ENCODE measurements around the gene TUBB1. TPM values are rescaled to one million over a fixed set of nuclear protein-coding genes. Genes with fewer than 3 reads are reported as not detected.

The TUBB1 gene
- total and polyA plus RNA-seq, 11 donors: 0.07 to 0.64 (median 0.22) TPM; not detected in 1

DNA sequence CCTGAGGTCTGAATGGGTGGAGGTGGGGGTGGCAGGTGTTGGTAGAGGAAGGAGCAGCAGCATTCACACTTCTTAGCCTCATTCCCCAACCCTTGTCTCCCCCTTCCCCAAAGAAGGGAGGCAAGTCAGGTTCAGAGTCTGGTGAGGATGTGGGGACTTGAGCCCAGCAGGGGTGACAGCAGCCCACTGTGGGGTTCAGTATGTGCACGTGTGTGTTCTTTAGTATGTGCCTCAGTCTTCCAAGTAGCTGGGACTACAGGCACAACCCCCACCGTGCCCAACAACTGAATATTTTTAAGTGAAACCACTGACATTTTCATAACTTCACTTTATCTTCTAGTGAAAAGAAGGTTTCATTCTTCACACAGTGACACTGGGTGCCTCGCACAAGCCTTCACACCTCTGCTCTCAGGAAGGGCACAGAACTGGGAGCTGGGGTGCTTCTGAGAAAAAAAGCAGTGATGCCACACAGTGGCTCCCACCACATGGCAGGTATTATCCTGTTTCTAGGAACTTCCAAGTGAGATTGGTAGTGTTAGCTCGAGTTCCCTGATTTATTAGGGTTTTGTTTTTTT, 56.8 kb downstream of the TUBB1 start:
- no peak overlapping the region for H3K27ac ChIP-seq
- peaks cover 0 to 23% (median 4%) of the 10 kb centered on the region in 9 donors for H3K27me3 ChIP-seq
- no peak overlapping the region for H3K4me3 ChIP-seq
- no peak for TF ChIP-seq POLR2A (IDR thresholded peaks at IDR 0.05)
- TF ChIP-seq, protein P1, sequence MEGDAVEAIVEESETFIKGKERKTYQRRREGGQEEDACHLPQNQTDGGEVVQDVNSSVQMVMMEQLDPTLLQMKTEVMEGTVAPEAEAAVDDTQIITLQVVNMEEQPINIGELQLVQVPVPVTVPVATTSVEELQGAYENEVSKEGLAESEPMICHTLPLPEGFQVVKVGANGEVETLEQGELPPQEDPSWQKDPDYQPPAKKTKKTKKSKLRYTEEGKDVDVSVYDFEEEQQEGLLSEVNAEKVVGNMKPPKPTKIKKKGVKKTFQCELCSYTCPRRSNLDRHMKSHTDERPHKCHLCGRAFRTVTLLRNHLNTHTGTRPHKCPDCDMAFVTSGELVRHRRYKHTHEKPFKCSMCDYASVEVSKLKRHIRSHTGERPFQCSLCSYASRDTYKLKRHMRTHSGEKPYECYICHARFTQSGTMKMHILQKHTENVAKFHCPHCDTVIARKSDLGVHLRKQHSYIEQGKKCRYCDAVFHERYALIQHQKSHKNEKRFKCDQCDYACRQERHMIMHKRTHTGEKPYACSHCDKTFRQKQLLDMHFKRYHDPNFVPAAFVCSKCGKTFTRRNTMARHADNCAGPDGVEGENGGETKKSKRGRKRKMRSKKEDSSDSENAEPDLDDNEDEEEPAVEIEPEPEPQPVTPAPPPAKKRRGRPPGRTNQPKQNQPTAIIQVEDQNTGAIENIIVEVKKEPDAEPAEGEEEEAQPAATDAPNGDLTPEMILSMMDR (IDR thresholded peaks at IDR 0.05): no peak
- no peaks in the 10 kb centered on the region for H3K36me3 ChIP-seq
- 82 to 92% (median 88%) methylated on average over 4 of the region's 4 CpGs for WGBS, 4 donors
- intact Hi-C loops (cut with DNase I): no loop called here
- H3K4me1 ChIP-seq: peaks cover 0 to 14% (median 0%) of the 10 kb centered on the region in 12 donors
- ATAC-seq (no peak), DNase-seq (no peak)
- H3K9me3 ChIP-seq: no peaks in the 10 kb centered on the region

Other genes with a start within 250 kb of the TUBB1 start
- under 1 TPM in 7 of 9 donors, not detected in 2; 0.22 to 0.79 (median 0.29) TPM for gene GNAS-AS1, start 168.5 kb upstream of the TUBB1 start, total RNA-seq
- gene GNAS-AS1, start 168.5 kb upstream of the TUBB1 start, polyA plus RNA-seq: under 1 TPM; 0.17 to 0.91 TPM
- 1,000 to 10,000 TPM; 1,430 to 2,119 (median 1,604) TPM for gene GNAS, start 166.7 kb upstream of the TUBB1 start, total RNA-seq
- gene GNAS, start 166.7 kb upstream of the TUBB1 start, polyA plus RNA-seq: 1,000 to 10,000 TPM; 1,246 to 2,999 TPM
- gene NELFCD, start 38.2 kb upstream of the TUBB1 start, total RNA-seq: 10 to 100 TPM; 21.7 to 43.8 (median 27.7) TPM
- 10 to 100 TPM; 21.9 to 24.4 TPM for gene NELFCD, start 38.2 kb upstream of the TUBB1 start, polyA plus RNA-seq
- 100 to 1,000 TPM in 8 of 9 donors, 10 to 100 TPM in 1; 97.8 to 482 (median 138) TPM for gene CTSZ, start 12.2 kb upstream of the TUBB1 start, total RNA-seq
- gene CTSZ, start 12.2 kb upstream of the TUBB1 start, polyA plus RNA-seq: 100 to 1,000 TPM in 1 of 2 donors, 10 to 100 TPM in 1; 92.2 to 122 TPM
- gene ATP5F1E, start 12.9 kb downstream of the TUBB1 start, total RNA-seq: 100 to 1,000 TPM in 7 of 9 donors, 10 to 100 TPM in 2; 38.5 to 153 (median 116) TPM
- 100 to 1,000 TPM in 1 of 2 donors, 10 to 100 TPM in 1; 66.4 to 130 TPM for gene ATP5F1E, start 12.9 kb downstream of the TUBB1 start, polyA plus RNA-seq
- 10 to 100 TPM; 34.6 to 51.0 (median 43.7) TPM for gene PRELID3B, start 23.4 kb downstream of the TUBB1 start, total RNA-seq
- gene PRELID3B, start 23.4 kb downstream of the TUBB1 start, polyA plus RNA-seq: 10 to 100 TPM; 14.1 to 39.6 TPM
- under 1 TPM in 7 of 9 donors, not detected in 2; 0.02 to 0.77 (median 0.07) TPM for gene ZNF831, start 144.4 kb downstream of the TUBB1 start, total RNA-seq
- under 1 TPM; 0.04 to 0.06 TPM for gene ZNF831, start 144.4 kb downstream of the TUBB1 start, polyA plus RNA-seq